HepG2 (cell line): ENCODE data around the gene CHST11. TPM values are rescaled to one million over a fixed set of nuclear protein-coding genes. Genes with fewer than 3 reads are reported as not detected.

Experiments used
- ATAC-seq: fragments of 200-7000 bp; cut with Tn5 transposase; 3 replicates; pipeline ENCODE4 v1.9.1; 2020; ENCODE audit warnings: mild to moderate bottlenecking, moderate library complexity
- BruUV-seq: library from RNA; stranded (reverse); fragments of 400-500 nt; replicated peaks from 2 replicates; lab custom pipeline; 2021; lab: Mats Ljungman, UMichigan
- CTCF ChIA-PET: fragments of 300-600 bp; formaldehyde crosslinking; extraction: SDS; loops from one replicate; lab custom pipeline; 2021; ENCODE audit warnings: low total read pairs, inconsistent platforms, low intra/inter-chr PET ratio; lab: Yijun Ruan, JAX
- POLR2A ChIA-PET: fragments of 350-600 bp; sonication (Branson Sonifier 250); formaldehyde crosslinking; loops from one replicate; lab custom pipeline; 2020; ENCODE audit warnings: antibody characterized with exemption, inconsistent platforms; lab: Yijun Ruan, JAX
- DNase-seq: peaks from one replicate; pipeline ENCODE4 v3.0.0-alpha.2; 2015; ENCODE audit warnings: low spot score
- FAIRE-seq: peaks from 3 replicates; lab custom pipeline; 2011; peaks lifted over from hg19 to GRCh38; lab: Jason Lieb, UNC
- H2AFZ ChIP-seq: one replicate; pipeline ENCODE4 v1.6.1; 2011; ENCODE audit warnings: low read length, inconsistent platforms
- H3K27ac ChIP-seq: fragments of 300-600 bp; 3 replicates; pipeline ENCODE4 v1.8.0; 2011; ENCODE audit warnings: mixed run types, mild to moderate bottlenecking, mixed read lengths, low read length, inconsistent platforms; ENCODE audit not compliant: insufficient read depth; ENCODE audit errors: extremely low read length
- H3K27me3 ChIP-seq, 2 experiments: fragments of 200-600 bp in 1 of 2; 2 replicates in 1 of 2; 3 replicates in 1 of 2; pipeline versions ENCODE4 v1.6.0 to v1.8.0; 2011; ENCODE audit warnings: low read length in 2 of 2, mild to moderate bottlenecking in 2 of 2, moderate library complexity in 2 of 2, inconsistent platforms in 1 of 2; ENCODE audit not compliant: insufficient read depth in 2 of 2, control insufficient read depth in 1 of 2
- H3K36me3 ChIP-seq, 2 experiments: fragments of 200-600 bp in 1 of 2; replicated peaks in 1 of 2; 2 replicates in 1 of 2; 3 replicates in 1 of 2; pipeline versions ENCODE4 v1.5.1 to v1.8.0; 2011; ENCODE audit warnings: low read length in 2 of 2, inconsistent platforms in 1 of 2; ENCODE audit not compliant: insufficient read depth in 2 of 2, control insufficient read depth in 1 of 2
- H3K4me1 ChIP-seq: 2 replicates; pipeline ENCODE4 v1.5.1; 2012; ENCODE audit warnings: low read length, inconsistent platforms; ENCODE audit not compliant: insufficient read depth
- H3K4me2 ChIP-seq: 2 replicates; pipeline ENCODE4 v1.6.0; 2011; ENCODE audit warnings: low read depth, low read length, inconsistent platforms
- H3K4me3 ChIP-seq, 3 experiments: fragments of 200-600 bp in 1 of 3; sonication (generic), shearing (Covaris generic) in 1 of 3; replicated peaks in 1 of 3; 2 replicates each; pipeline ENCODE4 v1.5.1; 2011 to 2016; ENCODE audit warnings: low read length in 3 of 3, inconsistent platforms in 2 of 3, low read depth in 2 of 3, mild to moderate bottlenecking in 2 of 3, control low read depth in 1 of 3, mixed read lengths in 1 of 3; ENCODE audit not compliant: insufficient read depth in 1 of 3
- H3K79me2 ChIP-seq: one replicate; pipeline ENCODE4 v1.6.1; 2011; ENCODE audit warnings: low read length, inconsistent platforms; ENCODE audit not compliant: insufficient read depth
- H3K9ac ChIP-seq: 2 replicates; pipeline ENCODE4 v1.6.0; 2011; ENCODE audit warnings: mild to moderate bottlenecking, low read depth, low read length, inconsistent platforms; ENCODE audit not compliant: insufficient read depth
- H3K9me3 ChIP-seq: 2 replicates; pipeline ENCODE4 v1.5.1; 2012; ENCODE audit warnings: mild to moderate bottlenecking, low read length
- H4K20me1 ChIP-seq: 2 replicates; pipeline ENCODE4 v1.6.0; 2011; ENCODE audit warnings: inconsistent platforms, mild to moderate bottlenecking, low read length, moderate library complexity; ENCODE audit not compliant: insufficient read depth
- AGO1 ChIP-seq: fragments of 200-400 bp; formaldehyde crosslinking; IDR thresholded peaks from 2 replicates; pipeline ENCODE4 v1.6.1; 2017; ENCODE audit warnings: mild to moderate bottlenecking, low read depth, low read length, moderate library complexity; ENCODE audit not compliant: poor library complexity, severe bottlenecking
- ATF1 ChIP-seq: IDR thresholded peaks from 2 replicates; pipeline ENCODE4 v1.6.1; 2016; ENCODE audit warnings: mild to moderate bottlenecking, control low read depth
- FOXM1 ChIP-seq: sonication (generic); formaldehyde crosslinking; IDR thresholded peaks from 2 replicates; pipeline ENCODE4 v1.5.0; 2020; ENCODE audit warnings: missing genetic modification reagents
- ISX ChIP-seq: sonication (generic); formaldehyde crosslinking; conservative IDR thresholded peaks from 2 replicates; pipeline ENCODE4 v1.5.0; 2020; ENCODE audit warnings: missing genetic modification reagents
- KLF13 ChIP-seq: sonication (generic); formaldehyde crosslinking; IDR thresholded peaks from 2 replicates; pipeline ENCODE4 v1.4.0; 2020; ENCODE audit warnings: mild to moderate bottlenecking, missing genetic modification reagents
- MLLT10 ChIP-seq: sonication (generic); formaldehyde crosslinking; IDR thresholded peaks from 2 replicates; pipeline ENCODE4 v1.4.0; 2020; ENCODE audit warnings: missing genetic modification reagents
- PRPF4 ChIP-seq: fragments of 200-400 bp; formaldehyde crosslinking; IDR thresholded peaks from 2 replicates; pipeline ENCODE4 v1.6.1; 2016; ENCODE audit warnings: low read length, low read depth; ENCODE audit not compliant: poor library complexity, severe bottlenecking
- THAP11 ChIP-seq: IDR thresholded peaks from 2 replicates; pipeline ENCODE4 v1.6.1; 2016; ENCODE audit warnings: missing biosample characterization, missing genetic modification reagents
- ZFX ChIP-seq: sonication (generic); formaldehyde crosslinking; IDR thresholded peaks from 2 replicates; pipeline ENCODE4 v1.4.0; 2020; ENCODE audit warnings: mild to moderate bottlenecking, low read depth, missing genetic modification reagents, moderate library complexity
- ZMYM4 ChIP-seq: sonication (generic); formaldehyde crosslinking; IDR thresholded peaks from 2 replicates; pipeline ENCODE4 v1.8.1; 2023; ENCODE audit warnings: mild to moderate bottlenecking, missing genetic modification reagents
- ZNF205 ChIP-seq: IDR thresholded peaks from 2 replicates; pipeline ENCODE4 v1.6.1; 2018; ENCODE audit warnings: missing biosample characterization, missing genetic modification reagents
- ZNF354B ChIP-seq: sonication (generic); formaldehyde crosslinking; IDR thresholded peaks from 2 replicates; pipeline ENCODE4 v1.8.0; 2022; ENCODE audit warnings: mild to moderate bottlenecking, missing genetic modification reagents
- ZNF576 ChIP-seq: sonication (generic); formaldehyde crosslinking; IDR thresholded peaks from 2 replicates; pipeline ENCODE4 v1.4.0; 2020; ENCODE audit warnings: mild to moderate bottlenecking, missing genetic modification reagents
- ZNF589 ChIP-seq: sonication (generic); formaldehyde crosslinking; conservative IDR thresholded peaks from 2 replicates; pipeline ENCODE4 v1.8.0; 2022; ENCODE audit warnings: mild to moderate bottlenecking, moderate library complexity, missing genetic modification reagents
- ZNF615 ChIP-seq: sonication (generic); formaldehyde crosslinking; IDR thresholded peaks from 2 replicates; pipeline ENCODE4 v1.5.0; 2020; ENCODE audit warnings: mild to moderate bottlenecking, missing genetic modification reagents, borderline replicate concordance
- ZNF761 ChIP-seq: sonication (generic); formaldehyde crosslinking; conservative IDR thresholded peaks from 2 replicates; pipeline ENCODE4 v1.4.0; 2020; ENCODE audit warnings: mild to moderate bottlenecking, missing genetic modification reagents
- WGBS: methylation state at CpG from one replicate; pipeline ENCODE4 v1.1.6; 2017; ENCODE audit warnings: low lambda C conversion rate; 5-methylcytosine and 5-hydroxymethylcytosine counted together
- in situ Hi-C: cut with HindIII; loops from 2 replicates; pipeline ENCODE4 v1.10.0; 2017; ENCODE audit warnings: low pct_unique_long_range_greater_than_20kb; ENCODE audit not compliant: extremely low pct_ligation_motif_present
- intact Hi-C: fragments of 100-400 bp; cut with micrococcal nuclease; formaldehyde crosslinking; loops from one replicate; pipeline ENCODE4 v1.10.0; 2022; ENCODE audit not compliant: unreplicated experiment
- polyA plus RNA-seq, 8 experiments: library from polyadenylated mRNA; depleted of rRNA in 3 of 8; stranded (reverse) in 7 of 8; unstranded in 1 of 8; fragments of >200 nt; fragmentation: Illumina TruSeq in 4 of 8; extraction: Trizol in 4 of 8; gene quantifications; 2 replicates each; pipeline versions ENCODE4 v1.2.1 to v1.2.3, GENCODE V29; 2011 to 2016; ENCODE audit warnings: low read depth in 4 of 8, missing spikeins in 1 of 8, mixed read lengths in 1 of 8; ENCODE audit not compliant: insufficient read depth in 1 of 8
- total RNA-seq, 5 experiments: library from RNA; depleted of rRNA; stranded (reverse); fragments of >200 nt; fragmentation: Illumina TruSeq; extraction: Trizol; gene quantifications; 2 replicates each; pipeline ENCODE4 v1.2.3, GENCODE V29; 2016; ENCODE audit warnings: low read depth in 1 of 5
- TF ChIP-seq, protein P1 (sequence below): sonication (generic); formaldehyde crosslinking; conservative IDR thresholded peaks from 2 replicates; pipeline ENCODE4 v1.8.0; 2022; ENCODE audit warnings: low read depth, missing genetic modification reagents
- TF ChIP-seq, protein P2 (sequence below): sonication (generic); formaldehyde crosslinking; conservative IDR thresholded peaks from 2 replicates; pipeline ENCODE4 v1.5.0; 2020; ENCODE audit warnings: missing genetic modification reagents

Gene CHST11
- total and polyA plus RNA-seq, 2 of the 13 experiments (the other 11 are each of a cell fraction or from before 2014, with no cell fraction given), result 0.15 TPM; not detected in 1

DNA sequence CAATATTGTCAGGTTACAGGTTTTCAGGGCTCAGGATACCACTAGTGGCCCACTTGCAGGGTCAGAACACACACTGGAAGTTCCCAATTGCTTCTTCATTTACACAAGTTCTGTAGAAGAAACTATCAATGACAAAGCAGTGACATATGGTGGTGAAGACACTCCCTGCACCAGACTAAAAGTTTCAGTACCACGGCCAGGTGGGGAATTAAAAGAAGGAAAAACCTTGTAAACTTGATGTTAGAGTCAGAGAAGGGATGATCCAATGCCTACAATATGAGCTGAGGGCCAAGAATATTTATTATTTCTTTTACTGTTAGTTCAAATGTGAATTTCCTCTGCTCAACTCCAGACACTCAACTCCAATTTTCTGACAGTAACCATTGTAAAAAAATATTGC lies 31.8 kb upstream of the CHST11 start:
- POLR2A ChIA-PET, result no interaction called here
- FAIRE-seq (no peak), ATAC-seq (no peak), DNase-seq (no peak)
- Histone ChIP-seq H3K9me3 (no peaks in the 10 kb centered on the region), H3K4me3 (no peak overlapping the region), H2AFZ (no peak overlapping the region), H3K4me1 (no peaks in the 10 kb centered on the region), H3K36me3 (no peaks in the 10 kb centered on the region), H3K9ac (no peak overlapping the region), H3K27me3 (peaks cover 0 to 8% of the 10 kb centered on the region in 2 experiments; a peak in 1 of 5 replicates), H3K27ac (no peak overlapping the region), H4K20me1 (no peaks in the 10 kb centered on the region), H3K79me2 (no peaks in the 10 kb centered on the region), H3K4me2 (no peak overlapping the region)
- in situ Hi-C loops (no loop called here), intact Hi-C loops (no loop called here)
- TF ChIP-seq AGO1, result no peak
- no peak for TF ChIP-seq ZNF589 (CRISPR knock-in tag)
- no peak for TF ChIP-seq ZFX (CRISPR knock-in tag)
- TF ChIP-seq THAP11 (CRISPR knock-in tag), result no peak
- CTCF ChIA-PET, result no interaction called here
- no TSS peak for BruUV-seq
- WGBS, result 29% methylated on average over 1 of the region's 1 CpG

- no TSS peak for BruUV-seq
- ChIA-PET CTCF (no interaction called here), POLR2A (no interaction called here)
- intact Hi-C loops (no loop called here), in situ Hi-C loops (no loop called here)
- Histone ChIP-seq H3K9ac (no peak overlapping the region), H2AFZ (no peak overlapping the region), H3K27me3 (peaks cover 0 to 8% of the 10 kb centered on the region in 2 experiments; a peak in 1 of 5 replicates), H3K36me3 (no peaks in the 10 kb centered on the region), H4K20me1 (no peaks in the 10 kb centered on the region), H3K9me3 (no peaks in the 10 kb centered on the region), H3K4me3 (no peak overlapping the region), H3K4me2 (no peak overlapping the region), H3K4me1 (no peaks in the 10 kb centered on the region), H3K79me2 (no peaks in the 10 kb centered on the region), H3K27ac (no peak overlapping the region)
- WGBS, result 26% methylated on average over 3 of the region's 4 CpGs
- no peak for FAIRE-seq
- ATAC-seq, result no peak
- no peak for DNase-seq
- TF ChIP-seq PRPF4, result no peak
- no peak for TF ChIP-seq ZNF205 (CRISPR knock-in tag)
- no peak for TF ChIP-seq ZNF354B
- no peak for TF ChIP-seq KLF13 (CRISPR knock-in tag)
- TF ChIP-seq ATF1 (CRISPR knock-in tag), result no peak
- TF ChIP-seq, protein P1, sequence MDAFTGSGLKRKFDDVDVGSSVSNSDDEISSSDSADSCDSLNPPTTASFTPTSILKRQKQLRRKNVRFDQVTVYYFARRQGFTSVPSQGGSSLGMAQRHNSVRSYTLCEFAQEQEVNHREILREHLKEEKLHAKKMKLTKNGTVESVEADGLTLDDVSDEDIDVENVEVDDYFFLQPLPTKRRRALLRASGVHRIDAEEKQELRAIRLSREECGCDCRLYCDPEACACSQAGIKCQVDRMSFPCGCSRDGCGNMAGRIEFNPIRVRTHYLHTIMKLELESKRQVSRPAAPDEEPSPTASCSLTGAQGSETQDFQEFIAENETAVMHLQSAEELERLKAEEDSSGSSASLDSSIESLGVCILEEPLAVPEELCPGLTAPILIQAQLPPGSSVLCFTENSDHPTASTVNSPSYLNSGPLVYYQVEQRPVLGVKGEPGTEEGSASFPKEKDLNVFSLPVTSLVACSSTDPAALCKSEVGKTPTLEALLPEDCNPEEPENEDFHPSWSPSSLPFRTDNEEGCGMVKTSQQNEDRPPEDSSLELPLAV, result no peak
- no peak for TF ChIP-seq ISX (CRISPR knock-in tag)
- no peak for TF ChIP-seq ZMYM4 (CRISPR knock-in tag)
- TF ChIP-seq ZNF576, result no peak
- TF ChIP-seq, protein P2, sequence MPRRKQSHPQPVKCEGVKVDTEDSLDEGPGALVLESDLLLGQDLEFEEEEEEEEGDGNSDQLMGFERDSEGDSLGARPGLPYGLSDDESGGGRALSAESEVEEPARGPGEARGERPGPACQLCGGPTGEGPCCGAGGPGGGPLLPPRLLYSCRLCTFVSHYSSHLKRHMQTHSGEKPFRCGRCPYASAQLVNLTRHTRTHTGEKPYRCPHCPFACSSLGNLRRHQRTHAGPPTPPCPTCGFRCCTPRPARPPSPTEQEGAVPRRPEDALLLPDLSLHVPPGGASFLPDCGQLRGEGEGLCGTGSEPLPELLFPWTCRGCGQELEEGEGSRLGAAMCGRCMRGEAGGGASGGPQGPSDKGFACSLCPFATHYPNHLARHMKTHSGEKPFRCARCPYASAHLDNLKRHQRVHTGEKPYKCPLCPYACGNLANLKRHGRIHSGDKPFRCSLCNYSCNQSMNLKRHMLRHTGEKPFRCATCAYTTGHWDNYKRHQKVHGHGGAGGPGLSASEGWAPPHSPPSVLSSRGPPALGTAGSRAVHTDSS, result no peak
- no peak for TF ChIP-seq ZNF761 (CRISPR knock-in tag)
- no peak for TF ChIP-seq MLLT10 (CRISPR knock-in tag)
- TF ChIP-seq ZNF615 (CRISPR knock-in tag), result no peak
- TF ChIP-seq FOXM1, result no peak
These were observed 31.1 kb upstream of the CHST11 start for GRCh38 chr12:104425614-104426013.
